IMR-90 (cell line): ENCODE measurements around the gene MRAP. TPM values are rescaled to one million over a fixed set of nuclear protein-coding genes. Genes with fewer than 3 reads are reported as not detected.

Experiments used
- ATAC-seq: fragments of 200-7000 bp; cut with Tn5 transposase; 2 replicates; pipeline ENCODE4 v1.9.1; 2020; ENCODE audit warnings: low read depth, mild to moderate bottlenecking, moderate library complexity
- BruUV-seq: library from RNA; stranded (reverse); fragments of 400-500 nt; replicated peaks from 2 replicates; lab custom pipeline; 2021; lab: Mats Ljungman, UMichigan
- CTCF ChIA-PET: fragments of 300-600 bp; formaldehyde crosslinking; extraction: SDS; loops from one replicate; lab custom pipeline; 2021; ENCODE audit warnings: antibody characterized with exemption; lab: Yijun Ruan, JAX
- POLR2A ChIA-PET: fragments of 300-600 bp; sonication (Branson Sonifier 250); formaldehyde crosslinking; loops from one replicate; lab custom pipeline; 2022; ENCODE audit warnings: antibody characterized with exemption; ENCODE audit not compliant: unreplicated experiment; lab: Charles Lee
- DNase-seq: peaks from one replicate; pipeline ENCODE4 v3.0.0; 2013
- H2AFZ ChIP-seq: replicated peaks from 2 replicates; pipeline ENCODE3; 2013; ENCODE audit warnings: low read length, mild to moderate bottlenecking; ENCODE audit not compliant: poor library complexity
- H2AK5ac ChIP-seq: 2 replicates; pipeline ENCODE4 v1.6.1; 2013; ENCODE audit warnings: low read depth, low read length, inconsistent platforms
- H2AK9ac ChIP-seq: replicated peaks from 2 replicates; pipeline ENCODE3; 2013; ENCODE audit warnings: mild to moderate bottlenecking, low read depth, low read length, moderate library complexity; ENCODE audit not compliant: poor library complexity
- H2BK120ac ChIP-seq: 2 replicates; pipeline ENCODE4 v1.6.1; 2013; ENCODE audit warnings: low read depth, low read length, inconsistent platforms
- H2BK15ac ChIP-seq: 3 replicates; pipeline ENCODE4 v1.6.1; 2013; ENCODE audit warnings: low read depth, low read length, inconsistent platforms
- H2BK20ac ChIP-seq: 2 replicates; pipeline ENCODE4 v1.6.1; 2013; ENCODE audit warnings: low read depth, mild to moderate bottlenecking, inconsistent platforms, low read length, moderate library complexity
- H2BK5ac ChIP-seq: 2 replicates; pipeline ENCODE4 v1.6.1; 2013; ENCODE audit warnings: mild to moderate bottlenecking, low read depth, low read length, inconsistent platforms; ENCODE audit not compliant: poor library complexity, severe bottlenecking
- H3K14ac ChIP-seq: replicated peaks from 2 replicates; pipeline ENCODE4 v1.6.1; 2013; ENCODE audit warnings: low read depth, low read length, inconsistent platforms
- H3K18ac ChIP-seq: 2 replicates; pipeline ENCODE4 v1.6.1; 2013; ENCODE audit warnings: low read depth, low read length, control low read depth
- H3K23ac ChIP-seq: 2 replicates; pipeline ENCODE4 v1.6.1; 2013; ENCODE audit warnings: low read depth, low read length, inconsistent platforms
- H3K27ac ChIP-seq: 2 replicates; pipeline ENCODE4 v1.5.1; 2013; ENCODE audit warnings: mild to moderate bottlenecking, control low read depth, low read length; ENCODE audit not compliant: insufficient read depth
- H3K27me3 ChIP-seq: 2 replicates; pipeline ENCODE4 v1.6.1; 2013; ENCODE audit warnings: low read length; ENCODE audit not compliant: control insufficient read depth, insufficient read depth
- H3K36me3 ChIP-seq: 2 replicates; pipeline ENCODE4 v1.6.1; 2013; ENCODE audit warnings: low read length, mixed read lengths; ENCODE audit not compliant: control insufficient read depth, insufficient read depth
- H3K4ac ChIP-seq: 2 replicates; pipeline ENCODE4 v1.6.1; 2013; ENCODE audit warnings: low read depth, low read length, inconsistent platforms
- H3K4me1 ChIP-seq: 2 replicates; pipeline ENCODE4 v1.6.1; 2013; ENCODE audit warnings: low read length, mixed read lengths; ENCODE audit not compliant: control insufficient read depth, insufficient read depth
- H3K4me2 ChIP-seq: 2 replicates; pipeline ENCODE4 v1.6.1; 2013; ENCODE audit warnings: low read depth, mild to moderate bottlenecking, control low read depth, low read length, moderate library complexity
- H3K4me3 ChIP-seq: 2 replicates; pipeline ENCODE4 v1.5.1; 2013; ENCODE audit warnings: low read depth, mild to moderate bottlenecking, control low read depth, low read length, moderate library complexity; ENCODE audit not compliant: insufficient read depth
- H3K56ac ChIP-seq: 2 replicates; pipeline ENCODE4 v1.6.1; 2013; ENCODE audit warnings: low read length, inconsistent platforms; ENCODE audit not compliant: insufficient read depth; ENCODE audit errors: extremely low read depth
- H3K79me1 ChIP-seq, 2 experiments: 2 replicates each; pipeline ENCODE4 v1.6.1; 2013; ENCODE audit warnings: low read length in 2 of 2, inconsistent platforms in 1 of 2, low read depth in 1 of 2
- H3K9ac ChIP-seq: 2 replicates; pipeline ENCODE4 v1.6.1; 2013; ENCODE audit warnings: low read depth, low read length, control low read depth
- H3K9me1 ChIP-seq: 2 replicates; pipeline ENCODE4 v1.6.1; 2013; ENCODE audit warnings: low read length, inconsistent platforms; ENCODE audit not compliant: insufficient read depth
- H3K9me3 ChIP-seq: 2 replicates; pipeline ENCODE4 v1.6.1; 2013; ENCODE audit warnings: low read length; ENCODE audit not compliant: control insufficient read depth, insufficient read depth
- H4K20me1 ChIP-seq: 2 replicates; pipeline ENCODE4 v1.6.1; 2013; ENCODE audit warnings: low read length, inconsistent platforms; ENCODE audit not compliant: insufficient read depth
- H4K5ac ChIP-seq: 2 replicates; pipeline ENCODE4 v1.6.1; 2013; ENCODE audit warnings: mild to moderate bottlenecking, low read depth, low read length, control low read depth
- H4K8ac ChIP-seq, 2 experiments: 2 replicates each; pipeline ENCODE4 v1.6.1; 2013; ENCODE audit warnings: low read depth in 2 of 2, low read length in 2 of 2, control low read depth in 1 of 2, inconsistent platforms in 1 of 2
- H4K91ac ChIP-seq: 2 replicates; pipeline ENCODE4 v1.6.1; 2013; ENCODE audit warnings: low read depth, low read length, inconsistent platforms; ENCODE audit not compliant: insufficient read depth
- BHLHE40 ChIP-seq: fragments of 150-350 bp; IDR thresholded peaks from 2 replicates; pipeline ENCODE4 v1.6.1; 2016; ENCODE audit warnings: mild to moderate bottlenecking, low read depth, low read length
- CEBPB ChIP-seq: IDR thresholded peaks from 2 replicates; pipeline ENCODE4 v1.6.1; 2012; ENCODE audit warnings: low read depth, low read length, improper control_type of control experiment
- CHD1 ChIP-seq: IDR thresholded peaks from 2 replicates; pipeline ENCODE4 v1.6.1; 2012; ENCODE audit warnings: low read depth, low read length, improper control_type of control experiment
- CTCF ChIP-seq: conservative IDR thresholded peaks from 2 replicates; pipeline ENCODE4 v1.5.1; 2012; ENCODE audit warnings: mild to moderate bottlenecking, low read depth, low read length, improper control_type of control experiment
- ELK1 ChIP-seq: fragments of 150-350 bp; IDR thresholded peaks from 2 replicates; pipeline ENCODE4 v1.6.1; 2016; ENCODE audit warnings: low read depth, mild to moderate bottlenecking, low read length, moderate library complexity, borderline replicate concordance
- FOS ChIP-seq: fragments of 150-350 bp; IDR thresholded peaks from 2 replicates; pipeline ENCODE4 v1.6.1; 2016; ENCODE audit warnings: low read depth, low read length
- MAFK ChIP-seq: IDR thresholded peaks from 2 replicates; pipeline ENCODE4 v1.6.1; 2012; ENCODE audit warnings: low read depth, low read length, improper control_type of control experiment
- MAZ ChIP-seq: IDR thresholded peaks from 2 replicates; pipeline ENCODE4 v1.6.1; 2012; ENCODE audit warnings: low read depth, mild to moderate bottlenecking, low read length, improper control_type of control experiment, moderate library complexity, borderline replicate concordance
- MXI1 ChIP-seq: IDR thresholded peaks from 2 replicates; pipeline ENCODE4 v1.6.1; 2012; ENCODE audit warnings: low read depth, mild to moderate bottlenecking, low read length, moderate library complexity, borderline replicate concordance
- NFE2L2 ChIP-seq: fragments of 150-350 bp; IDR thresholded peaks from 2 replicates; pipeline ENCODE4 v1.6.1; 2016; ENCODE audit warnings: low read depth, mild to moderate bottlenecking, low read length
- POLR2A ChIP-seq: IDR thresholded peaks from 2 replicates; pipeline ENCODE4 v1.6.1; 2012; ENCODE audit warnings: mild to moderate bottlenecking, low read depth, low read length
- RAD21 ChIP-seq: IDR thresholded peaks from 2 replicates; pipeline ENCODE4 v1.6.1; 2012; ENCODE audit warnings: low read length, improper control_type of control experiment
- RCOR1 ChIP-seq: IDR thresholded peaks from 2 replicates; pipeline ENCODE4 v1.6.1; 2012; ENCODE audit warnings: mild to moderate bottlenecking, low read length, improper control_type of control experiment; ENCODE audit not compliant: insufficient replicate concordance
- RFX5 ChIP-seq: IDR thresholded peaks from 2 replicates; pipeline ENCODE4 v1.8.0; 2012; ENCODE audit warnings: low read depth, mild to moderate bottlenecking, low read length, moderate library complexity
- SMC3 ChIP-seq: fragments of 150-350 bp; IDR thresholded peaks from 2 replicates; pipeline ENCODE4 v1.6.1; 2016; ENCODE audit warnings: low read depth, mild to moderate bottlenecking, antibody characterized with exemption, low read length, moderate library complexity
- WGBS, 2 experiments: methylation state at CpG; one replicate each; pipeline versions ENCODE4 v1.1.5 to v1.1.7; 2013; ENCODE audit warnings: missing lambda C conversion rate in 2 of 2; ENCODE audit not compliant: insufficient read length in 1 of 2; ENCODE audit errors: extremely low coverage in 2 of 2; 5-methylcytosine and 5-hydroxymethylcytosine counted together
- dilution Hi-C: fragments of 300-500 bp; cut with HindIII; formaldehyde crosslinking; loops from one replicate; pipeline ENCODE4 v1.14.3; 2018; ENCODE audit warnings: low sequenced_read_pairs; ENCODE audit not compliant: unreplicated experiment
- in situ Hi-C: fragments of 300-500 bp; cut with MboI; formaldehyde crosslinking; loops from 3 replicates; pipeline ENCODE4 v1.14.3; 2019; ENCODE audit warnings: low sequenced_read_pairs, inconsistent platforms, mixed read lengths
- intact Hi-C: fragments of 100-400 bp; cut with micrococcal nuclease; formaldehyde crosslinking; loops from 2 replicates; pipeline ENCODE4 v1.10.0; 2022
- polyA plus RNA-seq, 3 experiments: library from polyadenylated mRNA; depleted of rRNA; stranded (reverse); fragments of >200 nt; gene quantifications; 2 replicates each; pipeline ENCODE4 v1.2.3, GENCODE V29; 2012; ENCODE audit warnings: low replicate concordance in 1 of 3
- total RNA-seq: library from RNA; depleted of rRNA; stranded (reverse); fragments of >200 nt; gene quantifications from 2 replicates; pipeline ENCODE4 v1.2.3, GENCODE V29; 2012
- TF ChIP-seq, protein P1 (sequence below): fragments of 150-350 bp; IDR thresholded peaks from 2 replicates; pipeline ENCODE4 v1.6.1; 2017; ENCODE audit warnings: mild to moderate bottlenecking, antibody characterized with exemption, low read length, low read depth

MRAP gene
- total and polyA plus RNA-seq, 2 of the 4 experiments (the other 2 are of a cell fraction), result not detected

GRCh38 chr21:32317726-32318125 is 19.1 kb downstream of the MRAP start:
- CTCF ChIA-PET, result no interaction called here
- BruUV-seq, result no TSS peak
- Histone ChIP-seq H3K4me2 (no peak overlapping the region), H3K23ac (no peak overlapping the region), H3K79me1 (peaks cover under 1 to 3% of the 10 kb centered on the region in 2 experiments; a peak in 2 of 4 replicates), H3K4me3 (no peak overlapping the region), H3K14ac (no peak overlapping the region), H3K4ac (no peak overlapping the region), H2AK5ac (no peak overlapping the region), H2BK20ac (no peak overlapping the region), H3K9me1 (peaks cover 3% of the 10 kb centered on the region; the same call in 1 of the 2 replicates), H3K56ac (no peak overlapping the region), H4K5ac (no peak overlapping the region), H3K36me3 (peaks cover 69% of the 10 kb centered on the region), H2AFZ (no peak overlapping the region), H2BK15ac (no peak overlapping the region), H4K8ac (no peak overlapping the region), H3K9me3 (no peaks in the 10 kb centered on the region), H4K20me1 (no peaks in the 10 kb centered on the region; the same call in 1 of the 2 replicates), H3K4me1 (no peaks in the 10 kb centered on the region), H4K91ac (no peak overlapping the region), H2AK9ac (no peak overlapping the region), H3K27me3 (no peaks in the 10 kb centered on the region), H2BK5ac (no peak overlapping the region), H2BK120ac (no peak overlapping the region), H3K9ac (no peak overlapping the region), H3K18ac (no peak overlapping the region), H3K27ac (no peak overlapping the region)
- TF ChIP-seq CTCF (no peak), ELK1 (no peak), RAD21 (no peak), CEBPB (no peak), BHLHE40 (no peak), MAFK (no peak), NFE2L2 (no peak), MXI1 (no peak), CHD1 (no peak), POLR2A (no peak), FOS (no peak), SMC3 (no peak), RCOR1 (no peak), RFX5 (no peak), MAZ (no peak)
- TF ChIP-seq, protein P1, sequence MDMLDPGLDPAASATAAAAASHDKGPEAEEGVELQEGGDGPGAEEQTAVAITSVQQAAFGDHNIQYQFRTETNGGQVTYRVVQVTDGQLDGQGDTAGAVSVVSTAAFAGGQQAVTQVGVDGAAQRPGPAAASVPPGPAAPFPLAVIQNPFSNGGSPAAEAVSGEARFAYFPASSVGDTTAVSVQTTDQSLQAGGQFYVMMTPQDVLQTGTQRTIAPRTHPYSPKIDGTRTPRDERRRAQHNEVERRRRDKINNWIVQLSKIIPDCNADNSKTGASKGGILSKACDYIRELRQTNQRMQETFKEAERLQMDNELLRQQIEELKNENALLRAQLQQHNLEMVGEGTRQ, result no peak
- ATAC-seq, result no peak
- POLR2A ChIA-PET, result no interaction called here
- 97% methylated on average over 4 of the region's 9 CpGs; no CpG with 5 or more reads in 1 of the 2 experiments for WGBS, 2 experiments
- dilution Hi-C loops (no loop called here), in situ Hi-C loops (no loop called here), intact Hi-C loops (no loop called here)
- no peak for DNase-seq
